Neutrophil (primary cell): Measurements from ENCODE around the gene RNPEPL1.

Experiments
- H3K27ac ChIP-seq: fragments of 200-600 bp; sonication (generic); 2 replicates; pipeline ENCODE4 v1.5.1; 2016; ENCODE audit warnings: mild to moderate bottlenecking, moderate library complexity
- H3K27me3 ChIP-seq: fragments of 200-600 bp; sonication (generic); 2 replicates; pipeline ENCODE4 v1.6.0; 2016; ENCODE audit warnings: mild to moderate bottlenecking
- H3K36me3 ChIP-seq: fragments of 200-600 bp; sonication (generic); 2 replicates; pipeline ENCODE4 v1.5.1; 2017
- H3K4me1 ChIP-seq, 2 experiments: fragments of 200-600 bp in 1 of 2; sonication (generic) in 1 of 2; 1 replicate in 1 of 2; 2 replicates in 1 of 2; pipeline versions ENCODE4 v1.5.1 to v1.6.1; 2013 to 2016; ENCODE audit warnings: low read depth in 1 of 2, low read length in 1 of 2, mild to moderate bottlenecking in 1 of 2, moderate library complexity in 1 of 2; ENCODE audit not compliant: control insufficient read depth in 1 of 2, insufficient read depth in 1 of 2
- H3K4me3 ChIP-seq, 2 experiments: fragments of 200-600 bp in 1 of 2; sonication (generic) in 1 of 2; 1 replicate in 1 of 2; 2 replicates in 1 of 2; pipeline ENCODE4 v1.5.1; 2013 to 2016; ENCODE audit warnings: low read depth in 1 of 2, low read length in 1 of 2, mild to moderate bottlenecking in 1 of 2, moderate library complexity in 1 of 2
- H3K9me3 ChIP-seq: fragments of 200-600 bp; sonication (generic); 2 replicates; pipeline ENCODE4 v1.5.1; 2016
- TF ChIP-seq, protein P1 (sequence below): fragments of 200-600 bp; sonication (generic); IDR thresholded peaks from 2 replicates; pipeline ENCODE4 v1.5.1; 2016; ENCODE audit warnings: antibody characterized with exemption

RNPEPL1 gene

DNA sequence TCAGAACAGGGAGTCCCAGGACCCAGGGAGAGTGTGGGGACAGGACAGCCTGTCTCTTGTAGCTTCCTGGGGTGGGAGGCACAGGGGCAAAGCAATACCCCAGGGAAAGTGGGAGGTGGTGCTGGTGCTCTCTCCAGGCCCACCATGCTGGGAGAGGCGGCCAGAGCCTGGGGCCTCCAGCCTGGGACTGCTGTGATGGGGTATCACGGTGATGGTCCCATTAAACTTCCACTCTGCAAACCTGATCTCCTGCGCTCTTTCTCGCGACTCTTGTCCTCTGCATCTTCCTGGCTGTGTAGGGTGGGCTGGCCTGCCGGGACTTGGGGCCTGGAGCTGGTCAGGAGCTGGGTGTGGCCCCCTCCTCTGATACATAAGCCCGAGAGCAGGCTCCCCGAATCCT lies 10.2 kb downstream of the RNPEPL1 start:
- H3K27me3 ChIP-seq = no peaks in the 10 kb centered on the region
- peaks cover 32 to 36% of the 10 kb centered on the region in 2 experiments for H3K4me1 ChIP-seq
- peak overlapping the region; percentile 86 for H3K27ac ChIP-seq
- peaks cover 56% of the 10 kb centered on the region for H3K36me3 ChIP-seq
- TF ChIP-seq, protein P1, sequence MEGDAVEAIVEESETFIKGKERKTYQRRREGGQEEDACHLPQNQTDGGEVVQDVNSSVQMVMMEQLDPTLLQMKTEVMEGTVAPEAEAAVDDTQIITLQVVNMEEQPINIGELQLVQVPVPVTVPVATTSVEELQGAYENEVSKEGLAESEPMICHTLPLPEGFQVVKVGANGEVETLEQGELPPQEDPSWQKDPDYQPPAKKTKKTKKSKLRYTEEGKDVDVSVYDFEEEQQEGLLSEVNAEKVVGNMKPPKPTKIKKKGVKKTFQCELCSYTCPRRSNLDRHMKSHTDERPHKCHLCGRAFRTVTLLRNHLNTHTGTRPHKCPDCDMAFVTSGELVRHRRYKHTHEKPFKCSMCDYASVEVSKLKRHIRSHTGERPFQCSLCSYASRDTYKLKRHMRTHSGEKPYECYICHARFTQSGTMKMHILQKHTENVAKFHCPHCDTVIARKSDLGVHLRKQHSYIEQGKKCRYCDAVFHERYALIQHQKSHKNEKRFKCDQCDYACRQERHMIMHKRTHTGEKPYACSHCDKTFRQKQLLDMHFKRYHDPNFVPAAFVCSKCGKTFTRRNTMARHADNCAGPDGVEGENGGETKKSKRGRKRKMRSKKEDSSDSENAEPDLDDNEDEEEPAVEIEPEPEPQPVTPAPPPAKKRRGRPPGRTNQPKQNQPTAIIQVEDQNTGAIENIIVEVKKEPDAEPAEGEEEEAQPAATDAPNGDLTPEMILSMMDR = no peak
- H3K9me3 ChIP-seq = no peaks in the 10 kb centered on the region
- H3K4me3 ChIP-seq = no peak overlapping the region

DNA sequence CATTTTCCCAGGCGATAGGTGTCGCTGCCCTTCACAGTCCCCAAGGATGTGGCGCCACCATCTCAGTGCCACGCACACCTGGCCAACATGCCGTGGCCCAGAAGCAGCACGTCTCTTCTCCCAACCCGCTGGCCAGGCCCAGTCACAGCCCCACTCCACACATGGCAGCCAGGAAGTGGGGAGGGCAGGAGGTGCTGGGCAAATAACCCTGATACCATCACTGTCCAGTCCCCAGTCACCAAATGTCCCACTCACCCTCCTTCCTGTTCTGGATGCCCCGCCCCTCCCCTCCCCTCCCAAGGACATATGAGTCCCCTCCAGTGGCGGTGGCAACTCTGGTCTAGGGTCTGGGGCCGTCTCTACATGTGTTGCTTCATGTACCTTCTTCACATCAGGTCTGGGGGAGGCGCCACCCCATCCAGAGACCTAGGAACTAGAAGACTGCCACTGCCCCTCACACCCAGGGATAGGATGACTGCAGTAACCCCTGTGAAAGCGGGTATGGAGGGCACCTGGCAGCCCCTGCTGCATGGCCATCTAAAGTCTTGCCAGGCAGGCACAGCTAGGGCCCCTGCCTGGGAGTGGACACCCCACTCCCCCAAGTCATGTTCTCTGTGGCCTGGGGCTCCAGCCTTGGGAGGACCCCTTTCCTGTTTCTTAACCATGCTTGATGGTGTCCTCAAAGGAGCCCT lies 10.9 kb downstream of the RNPEPL1 start:
- H3K9me3 ChIP-seq = no peaks in the 10 kb centered on the region
- H3K27ac ChIP-seq = peak overlapping the region; percentile 86
- H3K4me3 ChIP-seq = peak overlapping the region; percentile 33 to 43
- H3K4me1 ChIP-seq = peaks cover 32 to 36% of the 10 kb centered on the region in 2 experiments
- peaks cover 49% of the 10 kb centered on the region for H3K36me3 ChIP-seq
- TF ChIP-seq, protein P1 = no peak
- H3K27me3 ChIP-seq = no peaks in the 10 kb centered on the region

DNA sequence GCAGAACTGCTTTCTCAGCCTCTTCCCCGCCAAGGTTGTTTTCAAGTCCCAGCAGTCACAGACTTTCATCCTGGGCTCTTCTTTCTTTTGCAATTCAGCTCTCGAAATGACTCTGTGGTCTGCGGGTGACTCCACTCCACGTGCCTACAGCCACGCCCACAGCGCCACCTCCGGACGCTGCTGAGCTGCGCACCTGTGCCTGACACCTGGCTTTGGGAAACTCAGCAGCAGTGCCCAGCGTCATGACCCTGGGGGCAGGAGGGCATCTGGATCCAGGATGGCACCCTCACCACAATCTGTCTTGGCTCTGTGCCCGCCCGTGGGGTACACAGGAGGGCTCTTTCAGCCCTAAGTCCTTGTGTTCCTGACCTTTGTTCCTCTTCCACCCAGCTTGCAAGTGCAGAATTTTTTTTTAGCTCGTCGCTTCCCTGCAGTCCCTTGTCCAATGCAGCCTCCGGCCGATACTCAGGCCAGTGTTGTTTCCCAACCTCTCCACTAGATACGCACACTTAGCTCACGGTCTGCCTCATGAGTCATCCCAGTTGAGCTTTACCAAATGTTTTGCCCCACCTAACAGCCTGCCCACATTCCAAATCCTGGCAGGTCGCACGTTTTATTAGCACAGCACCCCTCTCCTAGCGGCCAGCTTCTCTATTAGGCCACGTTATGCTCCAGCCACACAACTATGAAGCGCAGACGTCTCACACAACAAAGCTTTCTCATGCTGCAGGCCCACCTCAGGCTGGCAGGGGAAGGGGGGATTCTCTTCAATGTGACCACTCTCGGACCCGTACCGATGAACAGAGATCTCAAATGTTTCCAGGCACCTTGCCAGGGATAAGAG lies 11.7 kb downstream of the RNPEPL1 start:
- peak overlapping the region; percentile 86 for H3K27ac ChIP-seq
- TF ChIP-seq, protein P1 = peak; percentile 85

DNA sequence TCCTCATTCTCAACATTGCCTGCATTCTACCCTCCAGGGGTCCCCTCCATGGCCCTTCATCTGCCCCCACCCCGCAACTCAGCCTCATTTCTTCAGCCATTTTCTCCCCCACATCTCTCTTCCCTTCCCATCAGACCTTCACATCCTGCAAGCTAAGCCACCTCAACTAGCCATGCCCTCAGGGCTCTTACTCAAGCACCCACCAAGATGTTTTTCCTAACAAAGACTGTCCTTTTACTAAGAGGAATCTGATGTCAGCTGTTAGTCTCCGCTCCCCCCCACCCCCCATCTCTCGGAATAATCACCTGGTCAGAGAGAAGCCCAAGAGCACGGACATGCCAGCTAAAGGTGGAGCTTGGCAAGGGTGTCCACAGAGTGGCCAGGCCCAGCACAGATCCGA lies 13.5 kb downstream of the RNPEPL1 start:
- peaks cover 23% of the 10 kb centered on the region for H3K36me3 ChIP-seq
- no peak overlapping the region for H3K4me3 ChIP-seq
- TF ChIP-seq, protein P1 = no peak
- peaks cover 48 to 55% of the 10 kb centered on the region in 2 experiments for H3K4me1 ChIP-seq
- H3K27me3 ChIP-seq = no peaks in the 10 kb centered on the region
- H3K27ac ChIP-seq = no peak overlapping the region
- H3K9me3 ChIP-seq = no peaks in the 10 kb centered on the region

More for the DNA sequence above, 11.7 kb downstream of the RNPEPL1 start:
- Histone ChIP-seq H3K4me3 (peak overlapping the region; percentile 33 to 43), H3K36me3 (peaks cover 41% of the 10 kb centered on the region), H3K4me1 (peaks cover 36 to 43% of the 10 kb centered on the region in 2 experiments), H3K9me3 (no peaks in the 10 kb centered on the region), H3K27me3 (no peaks in the 10 kb centered on the region)

DNA sequence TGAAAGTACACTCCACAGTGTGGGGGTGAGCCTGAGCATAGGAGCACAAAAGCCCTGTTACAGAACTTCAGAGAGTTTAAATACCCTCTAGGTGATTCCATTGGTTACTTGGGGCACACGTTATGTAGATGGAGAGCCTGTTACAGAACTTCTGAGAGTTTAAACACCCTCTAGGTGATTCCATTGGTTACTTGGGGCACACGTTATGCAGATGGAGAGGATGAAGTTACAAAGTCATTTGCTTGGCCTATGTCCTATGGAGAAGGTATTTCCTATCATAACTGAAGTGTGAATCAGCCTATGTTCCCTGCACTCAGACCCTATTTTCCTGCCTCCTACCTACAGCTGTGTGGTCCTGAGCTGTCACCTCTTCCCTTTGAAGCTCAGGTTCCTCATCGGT lies 14.5 kb downstream of the RNPEPL1 start:
- peaks cover 13% of the 10 kb centered on the region for H3K36me3 ChIP-seq
- no peak overlapping the region for H3K27ac ChIP-seq
- H3K9me3 ChIP-seq = no peaks in the 10 kb centered on the region
- H3K4me1 ChIP-seq = peaks cover 57 to 64% of the 10 kb centered on the region in 2 experiments
- no peak overlapping the region for H3K4me3 ChIP-seq
- no peaks in the 10 kb centered on the region for H3K27me3 ChIP-seq
- TF ChIP-seq, protein P1 = no peak
